ENCODE results near the gene CAMKK1.

Gene CAMKK1

DNA sequence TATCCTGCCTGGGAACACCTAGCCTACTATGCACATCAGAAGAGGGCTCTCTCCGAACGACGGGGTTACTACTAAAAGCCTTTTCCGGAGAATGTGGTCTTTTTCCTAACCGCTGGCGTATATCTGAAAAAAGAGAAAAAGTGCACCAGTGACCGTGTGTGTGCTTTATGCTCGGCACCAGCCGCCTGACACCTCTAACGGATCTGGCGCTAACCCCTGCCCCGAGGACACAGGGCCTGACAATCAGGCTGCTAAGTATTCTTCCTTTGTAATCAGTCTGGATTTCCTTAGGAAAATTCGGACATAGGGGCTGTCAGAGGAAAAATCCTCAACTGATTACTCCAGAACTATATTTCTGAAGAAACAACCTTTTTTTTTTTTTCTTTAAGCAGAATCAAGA, 78.5 kb downstream of the CAMKK1 start:
- DNase-seq (ENCODE audit: low read depth in 2 of 2, low spot score in 1 of 2), result no peak

DNA sequence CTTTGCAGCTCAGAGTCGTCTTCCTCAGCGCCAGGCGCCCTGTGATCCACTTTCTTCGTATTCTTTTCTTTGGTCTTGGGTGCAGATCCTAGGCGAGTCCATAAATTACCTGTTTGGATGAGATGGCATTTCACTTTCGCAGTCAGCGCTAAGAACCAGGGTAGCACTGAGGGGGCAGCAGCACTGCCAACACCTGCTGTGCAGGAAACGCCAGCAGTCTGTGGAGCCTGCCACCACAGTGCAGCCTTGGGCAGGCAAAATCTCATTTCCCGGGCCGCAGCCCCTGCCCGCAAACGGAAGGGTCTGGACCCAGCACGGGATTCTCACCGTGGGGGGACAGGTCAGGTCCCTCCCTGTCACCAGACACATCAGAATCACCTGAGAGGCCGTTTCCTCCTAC, 79.7 kb downstream of the CAMKK1 start:
- DNase-seq (ENCODE audit: low read depth in 2 of 2, low spot score in 1 of 2), result no peak

DNA sequence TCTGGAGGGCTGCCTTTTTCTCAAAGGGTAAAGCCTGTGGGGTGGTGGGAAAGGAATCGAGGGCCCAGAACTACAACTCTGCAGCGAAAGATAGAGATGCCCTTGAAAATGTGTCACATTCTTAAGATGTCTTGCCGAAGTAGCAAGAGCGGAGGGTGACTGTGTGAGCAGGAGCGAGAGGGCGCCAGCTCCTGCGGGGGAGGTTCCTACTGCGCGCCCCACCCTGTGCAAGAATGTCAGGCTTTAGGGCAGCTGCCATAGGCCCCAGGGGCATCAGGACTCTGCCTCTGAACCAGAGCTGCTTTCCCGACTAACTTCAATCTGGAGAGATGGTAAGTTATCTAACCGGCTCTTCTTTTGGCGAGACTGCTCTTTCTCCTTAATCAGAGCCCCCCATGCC, 80.1 kb downstream of the CAMKK1 start:
- no peak for DNase-seq (ENCODE audit: low read depth in 2 of 2, low spot score in 1 of 2)

DNA sequence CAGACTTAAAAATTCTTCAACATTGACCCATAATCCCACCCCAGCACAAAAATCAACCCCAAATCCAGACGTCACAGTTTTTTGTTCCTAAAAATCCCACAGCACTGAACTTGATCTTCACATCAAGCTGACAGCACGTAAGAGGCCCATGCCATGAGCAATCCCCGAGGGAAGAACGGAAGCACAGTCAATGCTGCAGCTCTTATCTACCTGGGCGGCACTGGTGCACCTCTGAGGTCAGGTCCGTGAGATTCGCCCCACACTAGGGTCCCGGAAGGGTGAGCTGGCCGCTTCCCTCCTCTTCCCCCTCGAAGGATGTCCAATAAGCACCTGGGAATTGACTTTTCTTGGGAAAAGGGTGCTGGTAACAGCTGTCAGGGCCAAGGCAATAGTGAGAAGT, 80.6 kb downstream of the CAMKK1 start:
- DNase-seq (ENCODE audit: low read depth in 2 of 2, low spot score in 1 of 2), result no peak

Data from stimulated activated CD8-positive, alpha-beta memory T cell treated with anti-CD3 and anti-CD28 coated beads, Interleukin-4, amount 100 ng/mL, for 1 hour (primary cell).